HepG2 (cell line): ENCODE measurements around the gene AXIN1. TPM values are rescaled to one million over a fixed set of nuclear protein-coding genes. Genes with fewer than 3 reads are reported as not detected.

ENCODE experiments used
- AKAP8 ChIP-seq: sonication (generic); formaldehyde crosslinking; IDR thresholded peaks from 2 replicates; pipeline ENCODE4 v1.5.1; 2020; ENCODE audit warnings: mild to moderate bottlenecking, missing genetic modification reagents
- FOXP1 ChIP-seq, 2 experiments: fragments of 450-650 bp in 1 of 2; IDR thresholded peaks; 2 replicates each; pipeline ENCODE4 v1.6.1; 2017 to 2018; ENCODE audit warnings: antibody characterized with exemption in 1 of 2
- MAFG ChIP-seq: sonication (generic); formaldehyde crosslinking; IDR thresholded peaks from 2 replicates; pipeline ENCODE4 v1.5.1; 2020; ENCODE audit warnings: mild to moderate bottlenecking, missing genetic modification reagents
- MIER2 ChIP-seq: IDR thresholded peaks from 2 replicates; pipeline ENCODE4 v1.6.1; 2016; ENCODE audit warnings: missing biosample characterization, missing genetic modification reagents
- PLSCR1 ChIP-seq: sonication (generic); formaldehyde crosslinking; IDR thresholded peaks from 2 replicates; pipeline ENCODE4 v1.5.0; 2020; ENCODE audit warnings: missing genetic modification reagents, mild to moderate bottlenecking, borderline replicate concordance
- PRDM4 ChIP-seq: sonication (generic); formaldehyde crosslinking; IDR thresholded peaks from 2 replicates; pipeline ENCODE4 v1.9.0; 2021; ENCODE audit warnings: missing genetic modification reagents, borderline replicate concordance
- RFX3 ChIP-seq: IDR thresholded peaks from 2 replicates; pipeline ENCODE4 v1.6.1; 2016; ENCODE audit warnings: missing biosample characterization, missing genetic modification reagents
- SP4 ChIP-seq: sonication (generic); formaldehyde crosslinking; IDR thresholded peaks from 2 replicates; pipeline ENCODE4 v1.8.1; 2023; ENCODE audit warnings: mild to moderate bottlenecking, missing genetic modification reagents
- TCF7L2 ChIP-seq: IDR thresholded peaks from 2 replicates; pipeline ENCODE4 v1.6.1; 2011; ENCODE audit warnings: mild to moderate bottlenecking, low read depth, low read length, moderate library complexity
- TGIF2 ChIP-seq: IDR thresholded peaks from 2 replicates; pipeline ENCODE4 v1.6.1; 2016; ENCODE audit warnings: control low read depth, missing compliant biosample characterization
- U2AF1 ChIP-seq: fragments of 200-400 bp; formaldehyde crosslinking; optimal IDR thresholded peaks from 2 replicates; pipeline ENCODE3; 2017; ENCODE audit warnings: mild to moderate bottlenecking, low read depth, low read length
- ZBTB38 ChIP-seq: sonication (generic); formaldehyde crosslinking; IDR thresholded peaks from 2 replicates; pipeline ENCODE4 v1.5.1; 2020; ENCODE audit warnings: mild to moderate bottlenecking, missing genetic modification reagents
- ZBTB46 ChIP-seq: sonication (generic); formaldehyde crosslinking; IDR thresholded peaks from 2 replicates; pipeline ENCODE4 v1.4.0; 2020; ENCODE audit warnings: mild to moderate bottlenecking, missing genetic modification reagents, borderline replicate concordance
- ZNF512B ChIP-seq: sonication (generic); formaldehyde crosslinking; IDR thresholded peaks from 2 replicates; pipeline ENCODE4 v1.5.1; 2020; ENCODE audit warnings: missing genetic modification reagents, mild to moderate bottlenecking, borderline replicate concordance
- ZNF547 ChIP-seq: sonication (generic); formaldehyde crosslinking; IDR thresholded peaks from 2 replicates; pipeline ENCODE4 v1.5.1; 2020; ENCODE audit warnings: mild to moderate bottlenecking, missing genetic modification reagents
- ZNF556 ChIP-seq: sonication (generic); formaldehyde crosslinking; IDR thresholded peaks from 2 replicates; pipeline ENCODE4 v1.4.0; 2020; ENCODE audit warnings: mild to moderate bottlenecking, missing genetic modification reagents, borderline replicate concordance
- ZNF562 ChIP-seq: sonication (generic); formaldehyde crosslinking; IDR thresholded peaks from 2 replicates; pipeline ENCODE4 v1.8.0; 2022; ENCODE audit warnings: missing genetic modification reagents, borderline replicate concordance
- ZNF772 ChIP-seq: sonication (generic); formaldehyde crosslinking; IDR thresholded peaks from 2 replicates; pipeline ENCODE4 v1.5.0; 2020; ENCODE audit warnings: mild to moderate bottlenecking, missing genetic modification reagents
- ZUFSP ChIP-seq: sonication (generic); formaldehyde crosslinking; IDR thresholded peaks from 2 replicates; pipeline ENCODE4 v1.9.0; 2021; ENCODE audit warnings: missing genetic modification reagents, mild to moderate bottlenecking, borderline replicate concordance
- polyA plus RNA-seq, 8 experiments: library from polyadenylated mRNA; depleted of rRNA in 3 of 8; stranded (reverse) in 7 of 8; unstranded in 1 of 8; fragments of >200 nt; fragmentation: Illumina TruSeq in 4 of 8; extraction: Trizol in 4 of 8; gene quantifications; 2 replicates each; pipeline versions ENCODE4 v1.2.1 to v1.2.3, GENCODE V29; 2011 to 2016; ENCODE audit warnings: low read depth in 4 of 8, missing spikeins in 1 of 8, mixed read lengths in 1 of 8; ENCODE audit not compliant: insufficient read depth in 1 of 8
- total RNA-seq, 5 experiments: library from RNA; depleted of rRNA; stranded (reverse); fragments of >200 nt; fragmentation: Illumina TruSeq; extraction: Trizol; gene quantifications; 2 replicates each; pipeline ENCODE4 v1.2.3, GENCODE V29; 2016; ENCODE audit warnings: low read depth in 1 of 5

The AXIN1 gene
- total and polyA plus RNA-seq, 2 of the 13 experiments (the other 11 are each of a cell fraction or from before 2014, with no cell fraction given), result 24.0 to 26.0 TPM

GRCh38 chr16:342455-343213 lies 9.9 kb downstream of the AXIN1 start (continued):
- TF ChIP-seq TCF7L2, result no peak
- TF ChIP-seq TGIF2 (CRISPR knock-in tag), result peak; percentile 76; the same call in 1 of the 2 replicates
- TF ChIP-seq ZNF556, result peak; percentile 53; the same call in 1 of the 2 replicates
- TF ChIP-seq ZBTB46 (CRISPR knock-in tag), result no peak
- peak; percentile 99 for TF ChIP-seq ZBTB38
- peak; percentile 62; the same call in 1 of the 2 replicates for TF ChIP-seq AKAP8 (CRISPR knock-in tag)
- no peak for TF ChIP-seq ZUFSP (CRISPR knock-in tag)
- TF ChIP-seq ZNF772 (CRISPR knock-in tag), result peak; percentile 14; the same call in 1 of the 2 replicates
- TF ChIP-seq ZNF512B (CRISPR knock-in tag), result peak; percentile 52; the same call in 1 of the 2 replicates
- no peak for TF ChIP-seq PLSCR1 (CRISPR knock-in tag)
- 0 out of 2 replicates have a peak, but pooled peaks have one; percentile 16 for TF ChIP-seq FOXP1 (IDR thresholded peaks at IDR 0.05)
- peak; percentile 85 for TF ChIP-seq FOXP1 (CRISPR knock-in tag; IDR thresholded peaks at IDR 0.05)
- TF ChIP-seq SP4 (CRISPR knock-in tag), result peak; percentile 79; the same call in 1 of the 2 replicates
- TF ChIP-seq PRDM4 (CRISPR knock-in tag), result no peak
- TF ChIP-seq ZNF562, result no peak
- TF ChIP-seq ZNF547 (CRISPR knock-in tag), result peak; percentile 69; the same call in 1 of the 2 replicates
- no peak for TF ChIP-seq RFX3 (CRISPR knock-in tag)
- no peak for TF ChIP-seq U2AF1
- no peak for TF ChIP-seq MIER2 (CRISPR knock-in tag)
- no peak for TF ChIP-seq MAFG (CRISPR knock-in tag)
